Skeletal muscle tissue (tissue), 4 donors: Measurements from ENCODE around the gene LASP1. TPM values are rescaled to one million over a fixed set of nuclear protein-coding genes. Genes with fewer than 3 reads are reported as not detected.
"Not testable (repeated sequence)": the region's sequence is repeated elsewhere in the genome, so short reads cannot be mapped to it uniquely, and the experiment has no call there.

Source experiments
- H3K27ac ChIP-seq: one replicate; pipeline ENCODE4 v1.7.0; 2013; ENCODE audit warnings: mild to moderate bottlenecking, low read depth, low read length, inconsistent platforms
- H3K27me3 ChIP-seq, 3 donors: one replicate each; pipeline ENCODE4 v1.7.0; 2013; ENCODE audit warnings: low read length in 3 of 3; ENCODE audit not compliant: control insufficient read depth in 3 of 3, insufficient read depth in 3 of 3
- H3K36me3 ChIP-seq, 3 donors: one replicate each; pipeline ENCODE4 v1.7.0; 2013; ENCODE audit warnings: low read length in 3 of 3; ENCODE audit not compliant: control insufficient read depth in 3 of 3, insufficient read depth in 3 of 3
- H3K4me1 ChIP-seq, 3 donors: one replicate each; pipeline ENCODE4 v1.7.0; 2013; ENCODE audit warnings: low read length in 3 of 3, mild to moderate bottlenecking in 3 of 3; ENCODE audit not compliant: control insufficient read depth in 3 of 3, insufficient read depth in 3 of 3
- H3K4me3 ChIP-seq, 3 donors: one replicate each; pipeline ENCODE4 v1.7.0; 2013; ENCODE audit warnings: low read length in 3 of 3
- H3K9ac ChIP-seq, 3 donors: one replicate each; pipeline ENCODE4 v1.7.0; 2013; ENCODE audit warnings: low read length in 3 of 3, mild to moderate bottlenecking in 3 of 3, moderate library complexity in 2 of 3, low read depth in 1 of 3
- H3K9me3 ChIP-seq, 3 donors: one replicate each; pipeline ENCODE4 v1.7.0; 2013; ENCODE audit warnings: low read length in 3 of 3; ENCODE audit not compliant: control insufficient read depth in 3 of 3
- total RNA-seq: library from RNA; depleted of rRNA; stranded (reverse); fragments of >200 nt; gene quantifications from one replicate; pipeline ENCODE4 v1.2.3, GENCODE V29; 2014
- donor health status: Osteomylitis.

LASP1 gene
- total RNA-seq, 1 donor from 2014 or later = 37.1 TPM

DNA sequence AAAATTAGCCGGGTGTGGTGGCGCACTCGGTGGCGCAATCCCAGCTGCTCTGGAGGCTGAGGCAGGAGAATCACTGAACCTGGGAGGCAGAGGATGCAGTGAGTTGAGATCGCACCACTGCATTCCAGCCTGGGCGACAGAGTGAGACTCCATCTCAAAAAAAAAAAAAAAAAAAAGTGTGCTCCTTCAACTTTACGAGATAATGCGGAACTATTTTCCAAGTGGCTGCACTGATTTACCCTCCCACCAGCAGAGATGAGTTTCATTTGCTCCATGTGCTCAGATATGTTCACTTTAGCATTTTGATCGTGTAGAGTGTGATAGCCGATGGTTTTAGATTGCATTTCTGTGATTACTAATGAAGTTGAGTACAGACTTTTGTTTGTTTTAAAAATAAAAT, 35.5 kb downstream of the LASP1 start:
- Histone ChIP-seq H3K9me3 (no peaks in the 10 kb centered on the region), H3K27ac (no peak overlapping the region), H3K4me3 (no peak overlapping the region), H3K4me1 (peaks cover 35 to 43% (median 39%) of the 10 kb centered on the region in 3 donors), H3K9ac (no peak overlapping the region), H3K36me3 (peaks cover 2 to 6% (median 4%) of the 10 kb centered on the region in 3 donors), H3K27me3 (no peaks in the 10 kb centered on the region)

DNA sequence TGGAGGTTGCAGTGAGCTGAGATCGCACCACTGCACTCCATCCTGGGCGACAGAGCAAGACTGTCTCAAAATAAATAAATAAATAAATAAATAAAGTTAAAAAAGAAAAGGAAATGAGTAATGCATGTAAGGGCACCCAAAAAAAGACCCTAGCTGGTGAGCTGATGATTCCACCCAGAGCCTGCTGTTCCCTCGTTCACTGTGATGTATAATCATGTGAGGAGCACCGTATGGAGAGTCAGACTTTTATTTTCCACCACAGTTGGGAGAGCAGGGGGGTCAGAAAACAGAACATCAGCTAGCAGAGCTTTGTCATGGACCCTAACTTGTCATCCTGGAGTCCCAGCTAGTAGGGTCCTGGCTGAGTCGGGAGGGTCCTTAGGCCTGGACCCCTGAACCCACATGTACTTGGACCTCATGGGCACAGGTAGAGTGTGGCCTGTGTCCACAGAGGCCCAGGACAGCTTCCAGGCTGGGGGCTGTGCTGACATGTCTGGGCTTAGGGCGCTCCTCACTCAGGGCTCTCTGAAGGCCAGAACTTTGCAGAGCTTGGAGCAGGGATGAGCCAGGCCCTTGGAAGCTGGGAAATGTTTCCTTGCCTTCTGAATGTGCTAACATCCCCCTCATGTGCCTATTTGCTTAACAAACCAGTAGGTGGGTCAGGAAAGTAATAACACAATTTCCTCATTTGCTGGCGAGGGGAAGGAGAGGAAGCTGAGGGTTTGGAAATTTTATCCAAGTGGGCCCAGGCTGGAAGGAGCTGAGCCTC, 36.8 kb downstream of the LASP1 start:
- Histone ChIP-seq H3K9ac (peak overlapping the region in 1 of 3 donors; percentile 1), H3K4me1 (peaks cover 23 to 40% (median 33%) of the 10 kb centered on the region in 3 donors), H3K27ac (no peak overlapping the region), H3K4me3 (no peak overlapping the region), H3K36me3 (peaks cover 2 to 9% (median 5%) of the 10 kb centered on the region in 3 donors), H3K27me3 (no peaks in the 10 kb centered on the region), H3K9me3 (no peaks in the 10 kb centered on the region)

DNA sequence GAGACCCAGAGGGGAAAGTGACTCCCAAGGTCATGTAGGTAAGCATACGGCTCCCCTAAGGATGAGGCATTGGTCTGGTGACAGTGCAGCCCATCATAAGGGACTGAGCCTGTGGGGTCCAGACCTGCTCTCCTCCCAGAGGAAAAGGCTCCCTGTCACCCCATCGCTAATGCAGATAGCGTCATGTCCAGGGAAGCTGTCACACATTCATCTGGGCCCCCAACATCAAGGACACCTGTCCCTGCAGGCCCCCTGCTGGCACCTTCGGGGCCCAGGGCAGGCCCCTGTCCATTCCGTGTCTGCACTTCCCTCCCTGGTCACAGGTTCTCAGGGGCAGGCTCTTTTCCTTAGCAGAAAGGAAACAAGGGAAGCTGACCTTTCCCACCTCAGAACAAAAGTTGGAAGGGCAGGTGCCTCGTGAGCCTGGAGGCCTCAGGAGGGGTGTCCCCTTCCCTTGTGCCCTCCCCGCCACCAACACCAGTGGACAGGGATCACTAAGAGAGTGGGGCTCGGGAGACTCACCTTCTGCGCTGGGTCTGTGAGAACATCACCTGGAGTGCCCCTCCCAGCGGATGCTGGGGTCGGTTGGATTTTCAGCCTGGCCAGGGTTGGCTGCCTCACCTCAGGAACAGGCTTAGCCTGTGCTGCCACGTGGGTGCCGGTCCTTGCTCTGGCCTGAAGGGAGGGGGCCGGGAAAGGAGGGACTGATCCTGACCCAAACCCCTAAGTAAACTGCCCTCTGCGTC, 38.2 kb downstream of the LASP1 start:
- no peak overlapping the region for H3K4me3 ChIP-seq
- H3K9me3 ChIP-seq = no peaks in the 10 kb centered on the region
- H3K27me3 ChIP-seq = no peaks in the 10 kb centered on the region
- H3K9ac ChIP-seq = peak overlapping the region in 2 of 3 donors; percentile 25 to 38
- peaks cover 30 to 46% (median 42%) of the 10 kb centered on the region in 3 donors for H3K4me1 ChIP-seq
- peak overlapping the region; percentile 51 for H3K27ac ChIP-seq
- H3K36me3 ChIP-seq = peaks cover 2 to 11% (median 5%) of the 10 kb centered on the region in 3 donors

DNA sequence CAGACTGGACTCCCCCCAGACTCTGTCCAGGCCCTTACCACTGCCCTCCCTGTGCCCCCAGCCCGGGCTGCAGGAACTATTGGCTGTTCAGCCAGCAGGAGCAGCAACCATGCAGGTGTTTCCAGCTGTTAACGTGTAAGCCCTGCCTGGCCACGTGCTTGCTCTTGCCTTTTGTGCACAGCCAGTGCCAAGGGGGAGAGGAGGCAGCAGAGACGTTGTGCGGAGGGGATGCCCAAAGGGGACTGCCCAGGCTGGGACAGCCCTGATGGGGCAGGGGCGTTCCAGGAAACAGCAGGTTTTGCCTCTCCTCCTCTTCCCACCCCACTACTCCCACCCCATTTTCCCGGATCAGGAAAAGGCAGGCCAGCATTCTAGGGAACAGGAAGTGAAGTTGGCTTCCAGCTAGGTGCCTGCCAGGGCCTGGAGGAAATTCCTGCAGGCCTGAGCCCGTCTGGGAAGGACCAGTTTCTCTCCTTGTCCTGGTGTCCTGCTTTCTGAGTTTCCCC, 38.9 kb downstream of the LASP1 start:
- peaks cover 2 to 11% (median 5%) of the 10 kb centered on the region in 3 donors for H3K36me3 ChIP-seq
- peak overlapping the region in 1 of 3 donors; percentile 25 for H3K9ac ChIP-seq

DNA sequence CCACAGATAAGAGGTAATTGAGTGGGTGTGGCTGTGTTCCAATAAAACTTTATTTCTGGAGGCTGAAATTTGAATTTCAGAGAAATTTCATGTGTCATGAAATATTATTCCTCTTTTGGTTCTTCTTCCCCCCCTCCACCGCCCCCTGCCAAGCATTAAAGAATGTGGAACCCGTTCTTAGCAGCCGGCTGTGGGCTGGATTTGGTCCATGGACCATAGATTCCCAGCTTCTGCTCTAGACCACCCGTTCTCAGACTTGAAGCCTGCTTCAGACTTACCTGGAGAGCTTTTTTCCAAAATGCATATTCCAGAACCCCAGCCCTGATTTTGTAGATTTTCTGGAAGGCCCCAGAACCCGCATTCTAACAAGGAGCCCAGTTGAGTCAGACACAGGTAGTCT, 40.5 kb downstream of the LASP1 start:
- H3K27me3 ChIP-seq = no peaks in the 10 kb centered on the region
- H3K36me3 ChIP-seq = peaks cover 12 to 22% (median 19%) of the 10 kb centered on the region in 3 donors
- H3K27ac ChIP-seq = no peak overlapping the region
- no peak overlapping the region for H3K4me3 ChIP-seq
- peaks cover 33 to 54% (median 42%) of the 10 kb centered on the region in 3 donors for H3K4me1 ChIP-seq
- no peaks in the 10 kb centered on the region for H3K9me3 ChIP-seq
- no peak overlapping the region for H3K9ac ChIP-seq

More for the DNA sequence above, 38.9 kb downstream of the LASP1 start:
- H3K27me3 ChIP-seq = no peaks in the 10 kb centered on the region
- H3K27ac ChIP-seq = peak overlapping the region; percentile 51
- no peaks in the 10 kb centered on the region for H3K9me3 ChIP-seq
- H3K4me1 ChIP-seq = peaks cover 33 to 49% (median 42%) of the 10 kb centered on the region in 3 donors
- no peak overlapping the region for H3K4me3 ChIP-seq

DNA sequence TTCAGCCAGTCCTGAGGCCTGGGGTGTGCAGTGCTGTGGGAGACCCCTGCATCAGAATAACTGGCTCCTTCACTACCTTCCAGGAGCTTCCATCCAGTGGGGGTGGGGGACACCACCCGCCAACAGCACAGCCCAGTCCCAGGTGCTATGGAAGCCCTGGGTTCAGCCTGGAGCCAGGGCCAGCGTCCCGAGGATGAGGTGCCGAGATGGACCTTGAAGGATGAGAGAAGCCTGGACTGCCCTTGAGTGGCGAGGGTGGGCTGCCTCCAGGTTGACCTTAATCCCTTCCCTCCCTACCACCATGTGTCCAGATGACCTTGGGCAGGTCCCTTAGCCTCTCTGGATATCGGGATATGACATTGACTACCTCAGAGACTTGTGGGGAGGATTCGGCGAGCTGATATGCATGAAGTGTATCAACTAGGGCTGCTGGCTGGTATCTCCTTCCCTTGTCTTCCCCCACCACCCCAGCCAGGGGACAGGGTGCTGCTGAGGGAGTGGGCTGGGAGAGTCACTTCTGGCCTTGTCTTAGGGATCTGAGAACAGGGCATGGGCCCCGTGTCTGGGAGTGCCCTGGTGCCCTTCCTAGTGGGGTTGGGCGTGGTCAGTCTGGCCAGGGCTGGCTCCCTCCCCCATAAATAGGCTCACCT, 41.3 kb downstream of the LASP1 start:
- no peak overlapping the region for H3K9ac ChIP-seq
- no peaks in the 10 kb centered on the region for H3K27me3 ChIP-seq
- H3K4me1 ChIP-seq = peaks cover 33 to 51% (median 42%) of the 10 kb centered on the region in 3 donors
- H3K27ac ChIP-seq = no peak overlapping the region
- no peaks in the 10 kb centered on the region for H3K9me3 ChIP-seq
- no peak overlapping the region for H3K4me3 ChIP-seq
- H3K36me3 ChIP-seq = peaks cover 17 to 27% (median 27%) of the 10 kb centered on the region in 3 donors

DNA sequence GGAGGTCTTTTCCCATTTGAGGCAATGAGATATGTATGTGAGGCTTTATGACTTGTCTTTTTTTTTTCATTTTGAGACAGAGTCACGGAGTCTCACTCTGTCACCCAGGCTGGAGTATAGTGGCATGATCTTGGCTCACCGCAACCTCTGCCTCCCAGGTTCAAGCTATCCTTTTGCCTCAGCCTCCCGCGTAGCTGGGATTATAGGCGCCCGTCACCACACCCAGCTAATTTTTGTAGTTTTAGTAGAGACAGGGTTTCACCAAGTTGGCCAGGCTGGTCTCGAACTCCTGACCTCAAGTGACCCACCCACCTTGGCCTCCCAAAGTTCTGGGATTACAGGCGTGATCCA, 41.8 kb downstream of the LASP1 start:
- H3K27ac ChIP-seq, H3K9ac ChIP-seq, H3K27me3 ChIP-seq, H3K9me3 ChIP-seq, H3K4me3 ChIP-seq: not testable (repeated sequence)
- Histone ChIP-seq H3K4me1 (peaks cover 29 to 48% (median 39%) of the 10 kb centered on the region in 3 donors), H3K36me3 (peaks cover 17 to 27% (median 27%) of the 10 kb centered on the region in 3 donors)

DNA sequence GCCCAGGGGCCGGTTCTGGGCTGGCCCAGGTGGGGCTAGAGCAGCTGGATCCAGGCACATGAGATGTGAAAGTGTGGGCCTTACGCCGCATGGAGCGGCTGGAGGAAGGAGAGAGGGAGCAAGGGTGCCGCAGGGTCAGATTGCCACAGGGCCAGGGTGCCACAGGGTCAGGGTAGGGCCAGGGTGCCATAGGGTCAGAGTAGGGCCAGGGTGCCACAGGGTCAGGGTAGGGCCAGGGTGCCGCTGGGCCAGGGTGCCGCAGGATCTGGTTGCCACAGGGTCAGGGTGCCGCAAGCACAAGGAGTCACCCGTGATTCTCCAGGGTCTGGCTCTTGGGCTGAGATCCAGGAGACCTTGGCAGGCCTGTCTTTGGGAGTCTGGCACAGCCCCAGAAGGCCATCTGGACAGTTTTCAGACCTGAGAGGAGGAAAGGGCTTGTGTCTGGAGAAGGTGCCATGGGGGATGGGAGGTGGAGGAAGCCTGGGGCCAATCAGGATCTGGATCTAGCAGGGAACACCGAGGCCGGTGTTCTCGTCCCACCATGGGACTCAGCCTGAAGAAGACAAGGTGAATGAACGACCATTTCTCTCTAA, 42.5 kb downstream of the LASP1 start:
- Histone ChIP-seq H3K4me1 (peaks cover 26 to 43% (median 33%) of the 10 kb centered on the region in 3 donors), H3K4me3 (no peak overlapping the region), H3K27ac (no peak overlapping the region), H3K9ac (peak overlapping the region in 2 of 3 donors; percentile 23 to 45), H3K36me3 (peaks cover 19 to 32% (median 27%) of the 10 kb centered on the region in 3 donors), H3K27me3 (no peaks in the 10 kb centered on the region), H3K9me3 (no peaks in the 10 kb centered on the region)

DNA sequence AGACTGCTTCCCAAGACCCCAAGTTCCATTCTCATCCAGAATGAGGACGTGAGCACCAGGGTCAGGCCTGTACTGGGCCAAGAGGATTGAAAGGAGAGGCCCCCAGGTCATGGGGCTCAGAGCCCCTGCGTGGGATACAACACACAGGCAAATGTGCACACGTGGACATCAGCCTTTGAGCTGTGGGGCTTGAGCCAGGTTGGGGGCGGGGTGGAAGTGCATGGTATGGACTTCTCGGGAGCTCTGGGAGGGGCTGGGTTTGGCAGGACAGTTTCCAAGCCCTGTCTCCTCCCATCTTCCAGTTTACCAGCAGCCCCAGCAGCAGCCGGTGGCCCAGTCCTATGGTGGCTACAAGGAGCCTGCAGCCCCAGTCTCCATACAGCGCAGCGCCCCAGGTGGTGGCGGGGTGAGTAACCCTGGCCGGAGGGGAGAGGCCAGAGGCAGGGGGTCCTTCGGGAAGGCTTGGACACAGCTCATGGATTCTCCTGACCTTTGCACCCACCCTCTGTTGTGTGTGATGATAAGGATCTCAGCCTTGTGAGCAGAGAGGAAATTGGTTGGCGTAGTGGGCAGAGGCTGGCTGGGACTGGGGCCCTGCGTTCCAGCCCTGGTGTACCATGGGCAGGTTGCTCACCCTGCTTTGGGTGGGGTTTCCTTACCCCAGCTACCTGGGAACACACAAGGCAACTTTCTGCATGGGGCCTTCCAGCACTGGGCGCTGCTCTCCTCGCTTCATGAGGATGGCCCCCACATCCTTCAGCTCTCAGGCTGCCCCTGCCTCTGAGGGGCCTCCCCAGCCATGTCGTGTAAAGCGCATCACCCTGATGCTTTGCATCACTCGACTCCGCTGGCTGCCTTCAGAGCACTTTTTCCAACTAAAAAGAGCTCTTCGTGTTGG, 45.1 kb downstream of the LASP1 start:
- peaks cover 15 to 44% (median 30%) of the 10 kb centered on the region in 3 donors for H3K4me1 ChIP-seq
- no peak overlapping the region for H3K27ac ChIP-seq

More for the DNA sequence above, 45.1 kb downstream of the LASP1 start:
- H3K4me3 ChIP-seq = no peak overlapping the region
- no peaks in the 10 kb centered on the region for H3K9me3 ChIP-seq
- H3K9ac ChIP-seq = no peak overlapping the region
- no peaks in the 10 kb centered on the region for H3K27me3 ChIP-seq
- H3K36me3 ChIP-seq = peaks cover 27 to 47% (median 40%) of the 10 kb centered on the region in 3 donors
